Measurements from ENCODE around the gene MORN1.

DNA sequence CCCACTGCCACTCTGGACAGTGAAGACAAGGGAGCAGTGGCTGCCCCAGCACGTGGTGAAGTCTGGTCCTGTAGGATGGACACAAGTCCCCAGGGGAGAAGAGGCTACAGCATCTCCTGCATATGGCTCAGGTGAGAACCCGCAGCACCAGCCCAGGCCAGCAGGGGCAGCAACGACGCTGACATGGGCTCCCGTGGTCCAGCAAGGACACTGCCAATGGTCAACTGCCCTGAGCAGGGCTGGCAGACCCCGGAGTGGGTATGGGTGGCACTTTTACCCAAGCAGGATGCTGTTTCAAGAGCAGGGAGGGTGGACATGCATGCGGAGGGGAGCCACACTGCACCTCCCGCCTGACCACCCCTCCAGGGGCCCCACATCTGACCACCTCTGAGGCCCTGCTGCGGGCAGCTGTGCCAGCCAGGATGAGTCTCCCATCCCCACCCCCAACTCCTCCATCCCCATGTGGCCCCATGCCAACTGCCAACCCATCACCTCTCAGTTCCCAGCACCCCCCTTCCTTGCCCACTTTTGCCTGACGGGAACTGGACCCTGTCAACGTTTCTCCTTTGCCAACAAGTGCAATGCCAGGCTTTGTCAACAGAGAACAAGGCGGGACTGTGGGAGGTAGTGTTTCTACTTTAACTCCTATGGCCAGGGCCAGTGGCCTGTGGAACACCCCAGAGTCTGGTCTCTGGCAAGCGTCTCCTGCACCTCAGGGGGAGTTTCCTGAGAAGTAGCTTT is 8.6 kb downstream of the MORN1 start:
- TF ChIP-seq, protein P1, sequence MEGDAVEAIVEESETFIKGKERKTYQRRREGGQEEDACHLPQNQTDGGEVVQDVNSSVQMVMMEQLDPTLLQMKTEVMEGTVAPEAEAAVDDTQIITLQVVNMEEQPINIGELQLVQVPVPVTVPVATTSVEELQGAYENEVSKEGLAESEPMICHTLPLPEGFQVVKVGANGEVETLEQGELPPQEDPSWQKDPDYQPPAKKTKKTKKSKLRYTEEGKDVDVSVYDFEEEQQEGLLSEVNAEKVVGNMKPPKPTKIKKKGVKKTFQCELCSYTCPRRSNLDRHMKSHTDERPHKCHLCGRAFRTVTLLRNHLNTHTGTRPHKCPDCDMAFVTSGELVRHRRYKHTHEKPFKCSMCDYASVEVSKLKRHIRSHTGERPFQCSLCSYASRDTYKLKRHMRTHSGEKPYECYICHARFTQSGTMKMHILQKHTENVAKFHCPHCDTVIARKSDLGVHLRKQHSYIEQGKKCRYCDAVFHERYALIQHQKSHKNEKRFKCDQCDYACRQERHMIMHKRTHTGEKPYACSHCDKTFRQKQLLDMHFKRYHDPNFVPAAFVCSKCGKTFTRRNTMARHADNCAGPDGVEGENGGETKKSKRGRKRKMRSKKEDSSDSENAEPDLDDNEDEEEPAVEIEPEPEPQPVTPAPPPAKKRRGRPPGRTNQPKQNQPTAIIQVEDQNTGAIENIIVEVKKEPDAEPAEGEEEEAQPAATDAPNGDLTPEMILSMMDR (IDR thresholded peaks at IDR 0.05): peak; percentile 40 to 51 (median 48)
- no peak for TF ChIP-seq POLR2A (IDR thresholded peaks at IDR 0.05)

All from right lobe of liver (tissue), 4 donors.